A673 (cell line): ENCODE data around the gene SP2.

ENCODE experiments used
- EZH2 ChIP-seq: fragments of 200-600 bp; sonication (generic); IDR thresholded peaks from 2 replicates; pipeline ENCODE4 v1.6.1; 2017; ENCODE audit warnings: borderline replicate concordance, low read depth, mild to moderate bottlenecking, mixed read lengths, antibody characterized with exemption, low read length; ENCODE audit not compliant: poor library complexity, severe bottlenecking
- TF ChIP-seq, protein P1 (sequence below): fragments of 300-800, 200-600 bp; sonication (generic); conservative IDR thresholded peaks from 2 replicates; pipeline ENCODE4 v1.5.1; 2017; ENCODE audit warnings: low read depth, mild to moderate bottlenecking, antibody characterized with exemption, low read length, moderate library complexity, mixed read lengths

DNA sequence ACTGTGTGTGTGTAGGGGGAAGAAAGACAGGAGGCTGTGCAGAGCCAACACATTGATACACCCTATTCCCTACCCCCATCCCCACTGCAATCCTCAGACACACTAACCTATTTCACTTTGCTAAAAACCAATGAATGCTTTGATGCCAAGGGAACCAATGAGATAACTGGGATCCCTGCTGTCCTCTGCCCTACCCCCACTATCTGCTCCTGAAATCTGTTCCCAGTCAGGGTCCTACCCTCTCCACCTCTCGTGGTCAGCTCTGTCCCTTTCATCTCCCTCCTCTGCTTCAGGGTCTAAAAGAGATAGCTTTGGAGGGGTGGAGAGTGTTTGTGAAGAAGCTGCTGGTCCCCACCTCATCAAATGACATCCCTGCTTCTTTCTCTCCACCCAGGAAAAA is 26.0 kb upstream of the SP2 start:
- TF ChIP-seq, protein P1, sequence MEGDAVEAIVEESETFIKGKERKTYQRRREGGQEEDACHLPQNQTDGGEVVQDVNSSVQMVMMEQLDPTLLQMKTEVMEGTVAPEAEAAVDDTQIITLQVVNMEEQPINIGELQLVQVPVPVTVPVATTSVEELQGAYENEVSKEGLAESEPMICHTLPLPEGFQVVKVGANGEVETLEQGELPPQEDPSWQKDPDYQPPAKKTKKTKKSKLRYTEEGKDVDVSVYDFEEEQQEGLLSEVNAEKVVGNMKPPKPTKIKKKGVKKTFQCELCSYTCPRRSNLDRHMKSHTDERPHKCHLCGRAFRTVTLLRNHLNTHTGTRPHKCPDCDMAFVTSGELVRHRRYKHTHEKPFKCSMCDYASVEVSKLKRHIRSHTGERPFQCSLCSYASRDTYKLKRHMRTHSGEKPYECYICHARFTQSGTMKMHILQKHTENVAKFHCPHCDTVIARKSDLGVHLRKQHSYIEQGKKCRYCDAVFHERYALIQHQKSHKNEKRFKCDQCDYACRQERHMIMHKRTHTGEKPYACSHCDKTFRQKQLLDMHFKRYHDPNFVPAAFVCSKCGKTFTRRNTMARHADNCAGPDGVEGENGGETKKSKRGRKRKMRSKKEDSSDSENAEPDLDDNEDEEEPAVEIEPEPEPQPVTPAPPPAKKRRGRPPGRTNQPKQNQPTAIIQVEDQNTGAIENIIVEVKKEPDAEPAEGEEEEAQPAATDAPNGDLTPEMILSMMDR: no peak
- TF ChIP-seq EZH2: no peak
